ENCODE results near the gene KRT14. TPM values are rescaled to one million over a fixed set of nuclear protein-coding genes. Genes with fewer than 3 reads are reported as not detected.
"Not testable (repeated sequence)": the region's sequence is repeated elsewhere in the genome, so short reads cannot be mapped to it uniquely, and the experiment has no call there.

Gene KRT14
- total and polyA plus RNA-seq, 2 donors, result 20.7 to 210 TPM

DNA sequence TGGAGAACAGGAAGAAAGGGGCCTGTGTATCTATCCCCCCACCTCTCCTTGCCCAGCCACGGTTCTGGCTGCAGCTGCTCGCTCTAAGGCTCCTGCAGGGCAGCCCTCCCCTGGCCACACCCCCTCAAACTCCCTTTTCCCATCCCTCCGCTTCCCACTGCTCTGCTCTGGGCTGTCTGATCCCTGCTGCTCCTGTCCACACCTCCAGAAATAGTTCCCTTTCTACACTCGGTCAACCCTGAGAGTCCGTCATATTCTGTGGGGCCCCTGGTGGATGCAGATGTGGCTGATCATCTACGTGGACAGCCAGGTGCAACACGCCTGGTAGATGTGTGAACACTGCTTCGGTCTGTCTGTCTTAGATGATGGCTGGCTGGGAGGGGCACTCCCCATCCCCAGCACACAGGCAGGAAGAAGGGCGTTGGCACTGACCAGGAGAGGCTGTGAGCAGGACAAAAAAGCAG lies 39.3 kb downstream of the KRT14 start:
- peaks cover 0 to 21% of the 10 kb centered on the region in 2 donors for H3K4me1 ChIP-seq (ENCODE audit: control insufficient read depth in 2 of 2, insufficient read depth in 2 of 2, low read length in 2 of 2)
- no peaks in the 10 kb centered on the region for H3K36me3 ChIP-seq (ENCODE audit: control insufficient read depth in 2 of 2, insufficient read depth in 2 of 2, low read length in 1 of 2)
- no peak overlapping the region for H3K27ac ChIP-seq (ENCODE audit: low read depth in 1 of 2, low read length in 1 of 2)
- peaks cover 0 to 3% of the 10 kb centered on the region in 2 donors for H3K9me3 ChIP-seq (ENCODE audit: control insufficient read depth in 2 of 2, insufficient read depth in 1 of 2, low read length in 1 of 2)
- DNase-seq (ENCODE audit: low read depth in 6 of 9, low spot score in 9 of 9), result no peak
- H3K27me3 ChIP-seq (ENCODE audit: control insufficient read depth in 2 of 2, insufficient read depth in 1 of 2, low read length in 1 of 2), result peaks cover 0 to 19% of the 10 kb centered on the region in 2 donors
- WGBS, result 83% methylated on average over 9 of the region's 9 CpGs
- no peak overlapping the region for H3K4me3 ChIP-seq (ENCODE audit: low read length in 2 of 2)

DNA sequence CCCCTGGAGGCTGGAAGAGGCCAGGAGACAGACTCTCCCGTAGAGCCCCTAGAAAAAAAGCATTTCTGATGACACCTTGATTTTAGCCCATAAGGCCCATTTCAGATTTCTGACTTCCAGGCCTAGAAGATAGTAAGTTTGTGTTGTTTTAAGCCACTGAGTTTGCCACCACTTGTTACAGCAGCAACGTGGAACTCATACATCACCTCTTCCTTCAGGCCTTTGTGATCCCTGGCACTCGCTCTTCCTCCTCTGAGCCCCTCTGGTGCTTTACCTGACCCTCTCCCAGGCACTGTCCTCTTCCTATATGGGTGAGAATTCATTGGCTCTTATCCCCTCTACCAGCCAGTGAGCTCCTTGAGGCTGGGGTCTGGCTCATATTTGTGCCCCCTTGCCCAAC lies 39.9 kb downstream of the KRT14 start:
- H3K4me3 ChIP-seq (ENCODE audit: low read length in 2 of 2), result no peak overlapping the region
- peaks cover 0 to 21% of the 10 kb centered on the region in 2 donors for H3K4me1 ChIP-seq (ENCODE audit: control insufficient read depth in 2 of 2, insufficient read depth in 2 of 2, low read length in 2 of 2)
- no peaks in the 10 kb centered on the region for H3K36me3 ChIP-seq (ENCODE audit: control insufficient read depth in 2 of 2, insufficient read depth in 2 of 2, low read length in 1 of 2)
- H3K9me3 ChIP-seq (ENCODE audit: control insufficient read depth in 2 of 2, insufficient read depth in 1 of 2, low read length in 1 of 2), result peaks cover 0 to 3% of the 10 kb centered on the region in 2 donors
- H3K27ac ChIP-seq (ENCODE audit: low read depth in 1 of 2, low read length in 1 of 2), result no peak overlapping the region
- WGBS, result 95% methylated on average over 3 of the region's 3 CpGs
- peaks cover 0 to 19% of the 10 kb centered on the region in 2 donors for H3K27me3 ChIP-seq (ENCODE audit: control insufficient read depth in 2 of 2, insufficient read depth in 1 of 2, low read length in 1 of 2)
- no peak for DNase-seq (ENCODE audit: low read depth in 6 of 9, low spot score in 9 of 9)

DNA sequence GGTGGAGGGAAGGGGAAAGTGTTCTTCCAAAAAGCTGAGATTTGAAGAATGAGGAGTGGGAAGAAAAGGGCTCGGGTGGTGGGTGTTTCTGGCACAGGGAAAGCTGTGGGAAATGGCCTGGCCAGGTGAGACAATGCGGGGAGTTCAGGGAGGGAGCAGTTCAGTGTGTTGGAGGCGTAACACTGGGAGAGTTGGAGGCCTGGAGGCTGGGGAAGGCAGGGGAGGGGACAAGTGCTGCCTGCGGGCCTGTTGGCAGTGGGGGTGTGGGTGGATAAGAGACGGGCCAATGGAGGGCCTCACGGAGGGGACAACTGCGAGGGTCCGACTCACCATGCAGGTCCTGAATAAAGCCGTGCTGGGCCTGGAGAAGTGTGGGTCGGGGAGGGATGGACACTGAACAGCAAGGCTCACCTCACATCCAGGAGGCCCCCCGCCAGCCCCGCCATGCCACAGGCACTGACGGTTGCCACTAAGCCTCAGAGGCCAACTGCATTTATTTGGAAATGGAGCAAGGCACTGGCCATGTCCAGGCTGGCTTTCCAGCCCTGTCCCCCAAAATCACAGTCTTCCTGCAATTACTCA lies 40.8 kb downstream of the KRT14 start:
- 90% methylated on average over 13 of the region's 13 CpGs for WGBS
- Histone ChIP-seq H3K27me3 (ENCODE audit: control insufficient read depth in 2 of 2, insufficient read depth in 1 of 2, low read length in 1 of 2) (peaks cover 0 to 19% of the 10 kb centered on the region in 2 donors), H3K36me3 (ENCODE audit: control insufficient read depth in 2 of 2, insufficient read depth in 2 of 2, low read length in 1 of 2) (no peaks in the 10 kb centered on the region), H3K9me3 (ENCODE audit: control insufficient read depth in 2 of 2, insufficient read depth in 1 of 2, low read length in 1 of 2) (peaks cover 0 to 3% of the 10 kb centered on the region in 2 donors), H3K4me3 (ENCODE audit: low read length in 2 of 2) (no peak overlapping the region), H3K4me1 (ENCODE audit: control insufficient read depth in 2 of 2, insufficient read depth in 2 of 2, low read length in 2 of 2) (peaks cover 0 to 21% of the 10 kb centered on the region in 2 donors), H3K27ac (ENCODE audit: low read depth in 1 of 2, low read length in 1 of 2) (no peak overlapping the region)
- no peak for DNase-seq (ENCODE audit: low read depth in 6 of 9, low spot score in 9 of 9)

DNA sequence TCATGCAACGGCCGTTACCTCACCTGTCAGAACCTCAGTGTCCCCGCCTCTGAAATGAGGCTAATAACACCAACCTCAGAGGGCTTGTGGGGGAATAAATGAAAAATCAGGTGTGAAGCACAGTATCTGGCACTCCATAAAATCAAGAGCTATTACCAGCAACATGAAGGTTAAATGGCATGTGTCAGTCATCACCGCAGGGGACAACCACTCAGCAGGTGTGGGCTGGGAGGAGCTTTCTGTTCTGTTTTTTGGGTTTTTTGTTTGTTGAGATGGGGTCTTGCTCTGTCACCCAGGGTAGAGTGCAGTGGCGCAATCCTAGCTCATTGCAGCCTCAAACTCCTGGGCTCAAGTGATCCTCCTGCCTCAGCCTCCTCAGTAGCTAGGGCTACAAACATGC lies 41.8 kb downstream of the KRT14 start:
- DNase-seq (ENCODE audit: low read depth in 6 of 9, low spot score in 9 of 9), result no peak
- no peaks in the 10 kb centered on the region for H3K36me3 ChIP-seq (ENCODE audit: control insufficient read depth in 2 of 2, insufficient read depth in 2 of 2, low read length in 1 of 2)
- H3K4me3 ChIP-seq (ENCODE audit: low read length in 2 of 2), result no peak overlapping the region
- H3K27ac ChIP-seq (ENCODE audit: low read depth in 1 of 2, low read length in 1 of 2), result no peak overlapping the region
- 97% methylated on average over 5 of the region's 5 CpGs for WGBS
- H3K4me1 ChIP-seq (ENCODE audit: control insufficient read depth in 2 of 2, insufficient read depth in 2 of 2, low read length in 2 of 2), result peaks cover 0 to 21% of the 10 kb centered on the region in 2 donors
- peaks cover 0 to 3% of the 10 kb centered on the region in 2 donors for H3K9me3 ChIP-seq (ENCODE audit: control insufficient read depth in 2 of 2, insufficient read depth in 1 of 2, low read length in 1 of 2)
- peaks cover 0 to 19% of the 10 kb centered on the region in 2 donors for H3K27me3 ChIP-seq (ENCODE audit: control insufficient read depth in 2 of 2, insufficient read depth in 1 of 2, low read length in 1 of 2)

DNA sequence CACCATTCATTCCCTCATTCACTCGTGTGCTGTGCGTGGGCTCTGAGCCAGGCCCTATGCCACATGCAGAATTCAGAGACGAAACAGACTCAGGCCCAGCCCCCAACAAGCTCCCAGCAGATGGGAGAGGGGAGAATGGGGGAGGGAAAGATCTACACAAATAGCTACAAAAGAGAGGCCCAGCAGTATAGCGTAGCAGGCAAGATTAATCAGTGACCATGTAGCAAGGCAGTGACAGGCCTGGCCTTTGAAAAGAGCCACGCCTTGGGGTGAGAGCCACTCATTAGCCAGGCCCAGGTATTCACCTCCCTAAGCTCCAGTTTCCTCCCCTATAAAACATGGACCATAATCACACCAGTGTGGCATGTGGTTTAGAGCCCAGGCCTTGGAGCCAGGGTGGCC lies 42.2 kb downstream of the KRT14 start:
- Histone ChIP-seq H3K9me3 (ENCODE audit: control insufficient read depth in 2 of 2, insufficient read depth in 1 of 2, low read length in 1 of 2) (peaks cover 0 to 3% of the 10 kb centered on the region in 2 donors), H3K36me3 (ENCODE audit: control insufficient read depth in 2 of 2, insufficient read depth in 2 of 2, low read length in 1 of 2) (no peaks in the 10 kb centered on the region), H3K4me1 (ENCODE audit: control insufficient read depth in 2 of 2, insufficient read depth in 2 of 2, low read length in 2 of 2) (peaks cover 0 to 16% of the 10 kb centered on the region in 2 donors), H3K4me3 (ENCODE audit: low read length in 2 of 2) (no peak overlapping the region), H3K27ac (ENCODE audit: low read depth in 1 of 2, low read length in 1 of 2) (no peak overlapping the region), H3K27me3 (ENCODE audit: control insufficient read depth in 2 of 2, insufficient read depth in 1 of 2, low read length in 1 of 2) (peaks cover 0 to 19% of the 10 kb centered on the region in 2 donors)
- no peak for DNase-seq (ENCODE audit: low read depth in 6 of 9, low spot score in 9 of 9)
- WGBS, result 91% methylated on average over 5 of the region's 5 CpGs

DNA sequence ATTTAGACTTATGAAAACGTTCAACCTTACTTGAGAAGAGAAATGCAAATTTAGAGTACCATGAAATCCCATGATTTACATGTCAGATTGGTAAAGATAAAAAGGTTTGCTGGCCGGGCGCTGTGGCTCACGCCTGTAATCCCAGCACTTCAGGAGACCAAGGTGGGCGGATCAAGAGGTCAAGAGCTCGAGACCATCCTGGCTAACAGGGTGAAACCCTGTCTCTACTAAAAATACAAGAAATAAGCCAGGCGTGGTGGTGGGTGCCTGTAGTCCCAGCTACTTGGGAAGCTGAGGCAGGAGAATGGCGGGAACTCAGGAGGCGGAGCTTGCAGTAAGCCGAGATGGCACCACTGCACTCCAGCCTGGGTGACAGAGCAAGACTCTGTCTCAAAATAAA lies 43.9 kb downstream of the KRT14 start:
- not testable (repeated sequence) for H3K4me1 ChIP-seq (ENCODE audit: control insufficient read depth in 2 of 2, insufficient read depth in 2 of 2, low read length in 2 of 2); H3K27me3 ChIP-seq (ENCODE audit: control insufficient read depth in 2 of 2, insufficient read depth in 1 of 2, low read length in 1 of 2); H3K4me3 ChIP-seq (ENCODE audit: low read length in 2 of 2); H3K36me3 ChIP-seq (ENCODE audit: control insufficient read depth in 2 of 2, insufficient read depth in 2 of 2, low read length in 1 of 2); H3K9me3 ChIP-seq (ENCODE audit: control insufficient read depth in 2 of 2, insufficient read depth in 1 of 2, low read length in 1 of 2); H3K27ac ChIP-seq (ENCODE audit: low read depth in 1 of 2, low read length in 1 of 2); DNase-seq (ENCODE audit: low read depth in 6 of 9, low spot score in 9 of 9)
- 92% methylated on average over 10 of the region's 10 CpGs for WGBS

DNA sequence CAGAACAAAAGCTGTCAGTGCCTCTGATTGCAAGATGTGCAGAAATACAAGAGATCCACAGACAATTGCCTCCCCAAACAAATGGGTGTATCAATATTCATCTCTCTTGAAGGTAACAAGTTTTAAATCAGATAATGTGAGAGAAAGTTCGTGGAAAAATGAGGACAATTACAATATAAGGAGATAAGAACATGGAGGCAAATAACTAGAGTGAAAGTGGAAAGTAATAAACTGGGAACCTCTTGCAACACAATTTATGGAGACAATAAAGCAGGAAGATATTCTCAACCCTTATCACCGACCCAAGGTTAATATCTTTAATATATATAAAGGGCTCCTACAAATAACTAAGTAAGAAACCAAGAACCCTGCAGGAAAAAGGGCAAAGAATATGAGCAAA lies 44.3 kb downstream of the KRT14 start:
- Histone ChIP-seq H3K36me3 (ENCODE audit: control insufficient read depth in 2 of 2, insufficient read depth in 2 of 2, low read length in 1 of 2) (no peaks in the 10 kb centered on the region), H3K9me3 (ENCODE audit: control insufficient read depth in 2 of 2, insufficient read depth in 1 of 2, low read length in 1 of 2) (no peaks in the 10 kb centered on the region), H3K27me3 (ENCODE audit: control insufficient read depth in 2 of 2, insufficient read depth in 1 of 2, low read length in 1 of 2) (peaks cover 0 to 2% of the 10 kb centered on the region in 2 donors), H3K27ac (ENCODE audit: low read depth in 1 of 2, low read length in 1 of 2) (no peak overlapping the region), H3K4me3 (ENCODE audit: low read length in 2 of 2) (no peak overlapping the region), H3K4me1 (ENCODE audit: control insufficient read depth in 2 of 2, insufficient read depth in 2 of 2, low read length in 2 of 2) (no peaks in the 10 kb centered on the region)
- no peak for DNase-seq (ENCODE audit: low read depth in 6 of 9, low spot score in 9 of 9)
- 85% methylated on average over 2 of the region's 2 CpGs for WGBS

DNA sequence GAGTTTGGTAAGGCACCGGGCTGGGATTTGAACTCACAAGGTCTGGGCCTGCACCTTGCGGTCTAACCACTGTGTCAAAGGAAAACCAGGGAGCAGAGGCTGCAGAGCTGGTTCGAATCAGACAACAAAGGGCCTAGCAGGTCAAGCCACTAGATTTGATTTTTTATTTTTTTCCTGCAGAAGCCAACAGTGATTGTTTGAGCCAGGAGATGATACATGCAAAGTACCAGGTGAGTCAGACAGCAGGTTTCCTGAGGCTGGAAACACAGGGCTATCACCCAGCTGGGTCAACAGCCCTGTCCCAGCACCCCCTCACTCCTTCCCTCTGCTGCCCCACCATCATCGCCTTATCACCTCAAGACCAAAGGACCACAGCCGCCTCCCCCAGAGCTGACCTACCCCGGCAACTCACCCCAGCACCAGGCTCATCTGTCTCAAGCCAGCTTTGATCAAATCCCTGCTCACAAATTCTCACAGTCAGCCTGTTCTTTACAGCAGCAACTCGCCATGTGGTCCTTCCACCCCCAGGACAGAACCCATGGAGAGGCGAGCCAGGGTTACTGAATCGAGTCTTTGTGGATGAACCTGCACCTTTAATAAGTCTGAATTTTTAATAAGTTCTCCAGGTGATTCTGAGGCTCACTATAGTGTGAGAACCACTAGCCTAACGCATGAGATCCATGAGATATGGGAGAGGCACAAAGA lies 45.6 kb downstream of the KRT14 start:
- DNase-seq (ENCODE audit: low read depth in 6 of 9, low spot score in 9 of 9), result no peak
- no peaks in the 10 kb centered on the region for H3K4me1 ChIP-seq (ENCODE audit: control insufficient read depth in 2 of 2, insufficient read depth in 2 of 2, low read length in 2 of 2)
- H3K27me3 ChIP-seq (ENCODE audit: control insufficient read depth in 2 of 2, insufficient read depth in 1 of 2, low read length in 1 of 2), result no peaks in the 10 kb centered on the region
- 92% methylated on average over 10 of the region's 10 CpGs for WGBS
- H3K36me3 ChIP-seq (ENCODE audit: control insufficient read depth in 2 of 2, insufficient read depth in 2 of 2, low read length in 1 of 2), result no peaks in the 10 kb centered on the region
- H3K4me3 ChIP-seq (ENCODE audit: low read length in 2 of 2), result no peak overlapping the region
- no peak overlapping the region for H3K27ac ChIP-seq (ENCODE audit: low read depth in 1 of 2, low read length in 1 of 2)
- no peaks in the 10 kb centered on the region for H3K9me3 ChIP-seq (ENCODE audit: control insufficient read depth in 2 of 2, insufficient read depth in 1 of 2, low read length in 1 of 2)

DNA sequence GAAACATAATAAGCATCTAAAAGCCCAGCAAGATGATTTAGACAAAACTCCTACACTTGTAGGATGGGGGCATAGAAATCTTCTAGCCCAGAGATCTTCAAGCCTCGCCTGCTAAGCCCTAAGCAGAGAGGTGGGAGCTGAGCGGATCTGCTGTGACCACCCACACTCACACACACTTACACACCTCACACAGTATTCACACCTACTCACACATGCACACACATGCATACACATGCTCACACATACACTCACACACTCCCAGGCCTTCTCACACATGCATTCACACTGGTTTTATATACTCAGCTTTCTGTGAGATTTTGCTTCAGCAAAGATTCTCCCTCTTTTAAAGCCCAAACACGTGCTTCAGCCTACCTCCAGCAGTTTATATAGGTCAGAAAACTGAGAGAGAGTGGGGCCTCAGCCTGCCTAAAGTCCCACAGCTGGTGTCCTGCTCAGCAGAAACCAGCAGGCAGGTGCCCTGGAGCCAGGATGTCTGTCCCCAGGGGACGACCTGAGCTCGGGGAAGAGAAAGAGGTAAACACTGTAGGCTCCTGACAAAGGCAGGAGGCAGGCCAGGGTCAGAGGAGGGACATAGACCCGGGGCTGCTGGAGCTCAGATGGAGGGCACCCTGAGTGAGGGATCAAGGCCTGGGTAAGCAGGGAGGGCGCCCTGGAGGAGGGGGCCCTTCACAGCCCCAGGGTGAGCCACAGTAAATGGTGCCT lies 46.6 kb downstream of the KRT14 start:
- 89% methylated on average over 7 of the region's 7 CpGs for WGBS
- H3K9me3 ChIP-seq (ENCODE audit: control insufficient read depth in 2 of 2, insufficient read depth in 1 of 2, low read length in 1 of 2), result no peaks in the 10 kb centered on the region
- H3K36me3 ChIP-seq (ENCODE audit: control insufficient read depth in 2 of 2, insufficient read depth in 2 of 2, low read length in 1 of 2), result no peaks in the 10 kb centered on the region
- DNase-seq (ENCODE audit: low read depth in 6 of 9, low spot score in 9 of 9), result no peak
- H3K27ac ChIP-seq (ENCODE audit: low read depth in 1 of 2, low read length in 1 of 2), result no peak overlapping the region
- H3K4me3 ChIP-seq (ENCODE audit: low read length in 2 of 2), result no peak overlapping the region
- no peaks in the 10 kb centered on the region for H3K4me1 ChIP-seq (ENCODE audit: control insufficient read depth in 2 of 2, insufficient read depth in 2 of 2, low read length in 2 of 2)
- peaks cover 0 to 5% of the 10 kb centered on the region in 2 donors for H3K27me3 ChIP-seq (ENCODE audit: control insufficient read depth in 2 of 2, insufficient read depth in 1 of 2, low read length in 1 of 2)
